Mucosa of descending colon (tissue), 3 donors: ENCODE results near the gene TMEM234. TPM values are rescaled to one million over a fixed set of nuclear protein-coding genes. Genes with fewer than 3 reads are reported as not detected.

Experiments used
- ATAC-seq: fragments of 200-7000 bp; cut with Tn5 transposase; one replicate; pipeline ENCODE4 v1.9.1; 2020; ENCODE audit warnings: mild to moderate bottlenecking, moderate library complexity
- DNase-seq, 3 donors: peaks; one replicate each; pipeline ENCODE4 v3.0.0-alpha.2; 2020
- H3K36me3 ChIP-seq: fragments of 200-600 bp; one replicate; pipeline ENCODE4 v1.8.0; 2021; ENCODE audit warnings: low read depth, mild to moderate bottlenecking
- H3K4me1 ChIP-seq: fragments of 200-600 bp; one replicate; pipeline ENCODE4 v1.8.0; 2021; ENCODE audit warnings: low read depth, mild to moderate bottlenecking
- H3K4me3 ChIP-seq: fragments of 200-600 bp; one replicate; pipeline ENCODE4 v1.8.0; 2021; ENCODE audit warnings: mild to moderate bottlenecking
- H3K9me3 ChIP-seq: fragments of 200-600 bp; one replicate; pipeline ENCODE4 v1.8.0; 2021; ENCODE audit warnings: mild to moderate bottlenecking
- CTCF ChIP-seq: fragments of 200-600 bp; IDR thresholded peaks from one replicate; pipeline ENCODE4 v1.8.0; 2022; ENCODE audit warnings: antibody characterized with exemption, mild to moderate bottlenecking
- intact Hi-C, 2 donors: fragments of 100-400 bp; cut with DNase I in 1 of 2; cut with micrococcal nuclease in 1 of 2; formaldehyde crosslinking; loops; one replicate each; pipeline versions ENCODE4 v1.11.0 to v1.11.1; 2022; cut with DNase I, micrococcal nuclease
- total RNA-seq, 3 donors: library from RNA; stranded (reverse); fragmentation: NEBNext Ultra II Directional in 2 of 3; extraction: Animal tissue kit (Norgen Biotek cat#: 25700) in 2 of 3; gene quantifications; one replicate each; pipeline versions ENCODE4 v1.2.1 to v1.2.4, GENCODE V29; 2021 to 2023
- donor health status: DM: no; HTN: no; CAD: no; lungs with moderate emphysema.
- donor health status: DM: no; HTN: no; CAD: no.
- donor health status: DM: no; HTN: yes; CAD: no.

The TMEM234 gene
- total RNA-seq, 3 donors from 2014 or later, result 21.1 to 35.6 (median 28.0) TPM

- Histone ChIP-seq H3K4me3 (no peak overlapping the region), H3K9me3 (no peaks in the 10 kb centered on the region), H3K36me3 (no peaks in the 10 kb centered on the region), H3K4me1 (peaks cover 7% of the 10 kb centered on the region)
- ATAC-seq (no peak), DNase-seq (peak in 1 of 3 donors; percentile 62)
- no peak for TF ChIP-seq CTCF
- intact Hi-C loops, result no loop called here
Measured at GRCh38 chr1:32199717-32200072, 22.5 kb downstream of the TMEM234 start.

- Histone ChIP-seq H3K9me3 (no peaks in the 10 kb centered on the region), H3K4me3 (no peak overlapping the region), H3K36me3 (no peaks in the 10 kb centered on the region), H3K4me1 (peaks cover 7% of the 10 kb centered on the region)
- intact Hi-C loops, result no loop called here
- no peak for TF ChIP-seq CTCF
- ATAC-seq (no peak), DNase-seq (peak in 1 of 3 donors; percentile 16)
Measured at GRCh38 chr1:32199043-32199716, 23.0 kb downstream of the TMEM234 start.

- intact Hi-C loops, result no loop called here
- DNase-seq, result no peak
- no peak for TF ChIP-seq CTCF
- Histone ChIP-seq H3K9me3 (no peaks in the 10 kb centered on the region), H3K4me3 (no peak overlapping the region), H3K36me3 (peaks cover 3% of the 10 kb centered on the region), H3K4me1 (peaks cover 7% of the 10 kb centered on the region)
- ATAC-seq, result no peak
Measured at GRCh38 chr1:32198237-32199042, 23.7 kb downstream of the TMEM234 start.

- DNase-seq, result no peak
- ATAC-seq, result no peak
Measured at GRCh38 chr1:32197837-32198236, 24.3 kb downstream of the TMEM234 start.

GRCh38 chr1:32197074-32197473 lies 25.1 kb downstream of the TMEM234 start:
- ATAC-seq (no peak), DNase-seq (no peak)
- no peaks in the 10 kb centered on the region for H3K9me3 ChIP-seq
- H3K4me3 ChIP-seq, result no peak overlapping the region
- intact Hi-C loops, result no loop called here
- H3K36me3 ChIP-seq, result peaks cover 7% of the 10 kb centered on the region
- no peak for TF ChIP-seq CTCF
- peaks cover 7% of the 10 kb centered on the region for H3K4me1 ChIP-seq

More at GRCh38 chr1:32197837-32198236, 24.3 kb downstream of the TMEM234 start:
- no peaks in the 10 kb centered on the region for H3K9me3 ChIP-seq
- peaks cover 7% of the 10 kb centered on the region for H3K4me1 ChIP-seq
- H3K36me3 ChIP-seq, result peaks cover 3% of the 10 kb centered on the region
- intact Hi-C loops, result no loop called here
- TF ChIP-seq CTCF, result no peak
- no peak overlapping the region for H3K4me3 ChIP-seq
